GM23338 (cell line): ENCODE data around the gene PDZD11. TPM values are rescaled to one million over a fixed set of nuclear protein-coding genes. Genes with fewer than 3 reads are reported as not detected.

Experiments
- ATAC-seq: fragments of 200-7000 bp; cut with Tn5 transposase; 3 replicates; pipeline ENCODE4 v1.9.1; 2020
- DNase-seq: peaks from one replicate; pipeline ENCODE4 v3.0.0-alpha.2; 2015; ENCODE audit warnings: low spot score
- H2AFZ ChIP-seq: fragments of 200-600 bp; sonication (generic); 2 replicates; pipeline ENCODE4 v1.8.0; 2016; ENCODE audit warnings: antibody characterized with exemption, mild to moderate bottlenecking, moderate library complexity
- H3F3A ChIP-seq: fragments of 200-600 bp; sonication (generic); replicated peaks from 2 replicates; pipeline ENCODE4 v1.8.0; 2017; ENCODE audit warnings: antibody characterized with exemption, mixed run types, low read depth
- H3K27ac ChIP-seq: fragments of 200-600 bp; sonication (generic); 2 replicates; pipeline ENCODE4 v1.6.1; 2016; ENCODE audit warnings: low read depth
- H3K27me3 ChIP-seq: fragments of 200-600 bp; sonication (generic); 2 replicates; pipeline ENCODE4 v1.8.0; 2016; ENCODE audit warnings: mild to moderate bottlenecking, mixed run types, moderate library complexity; ENCODE audit not compliant: insufficient read depth
- H3K36me3 ChIP-seq: fragments of 200-600 bp; sonication (generic); 2 replicates; pipeline ENCODE4 v1.8.0; 2016; ENCODE audit warnings: mild to moderate bottlenecking; ENCODE audit not compliant: insufficient read depth
- H3K4me1 ChIP-seq: fragments of 200-600 bp; sonication (generic); 2 replicates; pipeline ENCODE4 v1.8.0; 2016; ENCODE audit warnings: mild to moderate bottlenecking, moderate library complexity; ENCODE audit not compliant: insufficient read depth
- H3K4me2 ChIP-seq: fragments of 200-600 bp; sonication (generic); 2 replicates; pipeline ENCODE4 v1.7.1; 2017; ENCODE audit warnings: mixed run types
- H3K4me3 ChIP-seq: fragments of 200-600 bp; sonication (generic); 2 replicates; pipeline ENCODE4 v1.6.1; 2016; ENCODE audit warnings: mixed run types
- H3K79me2 ChIP-seq: fragments of 200-600 bp; sonication (generic); replicated peaks from 2 replicates; pipeline ENCODE4 v1.8.0; 2017; ENCODE audit warnings: mild to moderate bottlenecking; ENCODE audit not compliant: insufficient read depth
- H3K9me2 ChIP-seq: fragments of 200-600 bp; sonication (generic); 2 replicates; pipeline ENCODE4 v1.8.0; 2017; ENCODE audit not compliant: insufficient read depth
- H4K20me1 ChIP-seq: fragments of 200-600 bp; sonication (generic); replicated peaks from 2 replicates; pipeline ENCODE4 v1.8.0; 2017; ENCODE audit warnings: mild to moderate bottlenecking; ENCODE audit not compliant: insufficient read depth
- H3K27ac Mint-ChIP-seq: 2 replicates; pipeline ENCODE4 v1.8.0; 2020; ENCODE audit warnings: inconsistent platforms, mild to moderate bottlenecking, moderate library complexity, mixed read lengths
- H3K27me3 Mint-ChIP-seq: 3 replicates; pipeline ENCODE4 v1.8.0; 2022; ENCODE audit warnings: low read depth, mild to moderate bottlenecking, moderate library complexity, mixed read lengths, inconsistent platforms; ENCODE audit not compliant: insufficient read depth, poor library complexity
- H3K36me3 Mint-ChIP-seq: 3 replicates; pipeline ENCODE4 v1.8.0; 2021; ENCODE audit warnings: low read depth, mild to moderate bottlenecking, inconsistent platforms, moderate library complexity, mixed read lengths
- H3K4me1 Mint-ChIP-seq: 3 replicates; pipeline ENCODE4 v1.8.0; 2020; ENCODE audit warnings: mild to moderate bottlenecking, inconsistent platforms, mixed read lengths
- H3K4me3 Mint-ChIP-seq: 3 replicates; pipeline ENCODE4 v1.8.0; 2021; ENCODE audit warnings: moderate library complexity, mild to moderate bottlenecking, inconsistent platforms, mixed read lengths
- H3K9me3 Mint-ChIP-seq: 3 replicates; pipeline ENCODE4 v1.8.0; 2020; ENCODE audit warnings: moderate library complexity, mild to moderate bottlenecking, inconsistent platforms, mixed read lengths
- CREB1 ChIP-seq: fragments of 250-450 bp; sonication (Bioruptor Pico); IDR thresholded peaks from 2 replicates; pipeline ENCODE4 v1.5.0; 2020; ENCODE audit warnings: low read depth, mild to moderate bottlenecking, moderate library complexity
- CTCF ChIP-seq, 2 experiments: fragments of 200-600 bp in 1 of 2; sonication (generic) in 1 of 2; conservative IDR thresholded peaks; 2 replicates each; pipeline versions ENCODE4 v1.5.1 to v1.6.1; 2016 to 2017; ENCODE audit warnings: antibody characterized with exemption in 2 of 2, low read depth in 2 of 2, mild to moderate bottlenecking in 2 of 2, moderate library complexity in 1 of 2
- ETS1 ChIP-seq: IDR thresholded peaks from 2 replicates; pipeline ENCODE4 v1.6.1; 2016; ENCODE audit warnings: antibody characterized with exemption
- EZH2 ChIP-seq: fragments of 200-600 bp; sonication (generic); IDR thresholded peaks from one replicate; pipeline ENCODE4 v1.8.0; 2017; ENCODE audit warnings: antibody characterized with exemption, mild to moderate bottlenecking, low read depth; ENCODE audit not compliant: unreplicated experiment
- EZH2phosphoT487 ChIP-seq: fragments of 200-600 bp; sonication (generic); IDR thresholded peaks from one replicate; pipeline ENCODE4 v1.8.1; 2018; ENCODE audit warnings: antibody characterized with exemption; ENCODE audit not compliant: unreplicated experiment
- JUNB ChIP-seq: IDR thresholded peaks from one replicate; pipeline ENCODE4 v1.6.1; 2016; ENCODE audit warnings: antibody characterized with exemption; ENCODE audit not compliant: unreplicated experiment
- NANOG ChIP-seq: IDR thresholded peaks from 2 replicates; pipeline ENCODE4 v1.6.1; 2016; ENCODE audit warnings: antibody characterized with exemption, borderline replicate concordance
- POLR2AphosphoS5 ChIP-seq: IDR thresholded peaks from 2 replicates; pipeline ENCODE4 v1.6.1; 2016; ENCODE audit warnings: antibody characterized with exemption, low read depth
- REST ChIP-seq: IDR thresholded peaks from one replicate; pipeline ENCODE4 v1.6.1; 2018; ENCODE audit warnings: antibody characterized with exemption; ENCODE audit not compliant: unreplicated experiment
- STAT1 ChIP-seq: IDR thresholded peaks from one replicate; pipeline ENCODE4 v1.6.1; 2016; ENCODE audit warnings: antibody characterized with exemption; ENCODE audit not compliant: unreplicated experiment
- ZNF114 ChIP-seq: fragments of 250-450 bp; sonication (Bioruptor Pico); IDR thresholded peaks from 2 replicates; pipeline ENCODE4 v1.5.0; 2020; ENCODE audit warnings: mild to moderate bottlenecking, moderate library complexity
- ZNF331 ChIP-seq: fragments of 250-450 bp; sonication (Bioruptor Pico); IDR thresholded peaks from 2 replicates; pipeline ENCODE4 v1.5.0; 2020; ENCODE audit warnings: low read depth, mild to moderate bottlenecking, moderate library complexity
- ZNF462 ChIP-seq: fragments of 250-450 bp; sonication (Bioruptor Pico); IDR thresholded peaks from 2 replicates; pipeline ENCODE4 v1.5.0; 2020; ENCODE audit warnings: mild to moderate bottlenecking, moderate library complexity
- polyA plus RNA-seq: library from polyadenylated mRNA; unstranded; fragments of >200 nt; fragmentation: Nextera tagmentation; extraction: Ambion mirVana; gene quantifications from 2 replicates; pipeline ENCODE4 v1.2.1, GENCODE V29; 2016
- total RNA-seq: library from RNA; depleted of rRNA; stranded (reverse); fragments of >200 nt; shearing (Covaris generic); gene quantifications from 2 replicates; pipeline ENCODE4 v1.2.3, GENCODE V29; 2014

The PDZD11 gene
- total and polyA plus RNA-seq, 2 experiments from 2014 or later: 30.2 to 67.6 TPM

DNA sequence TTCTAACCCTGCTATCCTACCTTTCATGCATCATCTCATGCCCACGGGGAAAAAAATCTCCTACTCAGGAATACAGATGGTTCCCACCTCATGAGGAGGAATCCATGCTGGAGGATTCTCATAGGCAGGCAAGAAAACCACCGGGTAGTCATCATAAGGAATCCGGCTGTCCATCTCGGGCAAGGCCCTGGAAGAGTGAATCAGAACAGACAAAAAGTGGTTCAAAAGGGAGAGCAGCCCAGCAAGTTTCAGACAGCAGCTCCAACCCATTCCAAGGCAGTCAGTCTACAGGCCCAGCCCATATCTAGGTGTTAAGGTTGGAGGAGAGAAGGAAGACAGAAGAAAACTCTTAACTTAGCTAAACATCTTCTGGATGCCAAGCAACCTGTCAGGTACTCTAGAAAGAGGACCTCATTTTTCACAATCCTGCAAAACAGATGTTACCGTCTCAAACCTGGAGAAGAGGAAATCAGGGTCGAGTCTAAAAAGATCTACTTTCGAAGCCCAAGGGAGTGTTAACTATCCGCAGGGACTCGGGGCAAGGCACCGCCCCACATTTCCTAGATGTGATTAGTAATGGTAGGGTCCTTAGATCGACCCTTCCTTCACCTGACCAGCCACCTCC, 447 bp downstream of the PDZD11 start:
- Histone ChIP-seq H3K4me3 (peak overlapping the region; percentile 73), H3K4me2 (peak overlapping the region; percentile 84), H3K4me1 (peaks cover 9% of the 10 kb centered on the region), H2AFZ (peak overlapping the region; percentile 80; the same call in 1 of the 2 replicates), H3K9me2 (no peaks in the 10 kb centered on the region), H3K36me3 (peaks cover 5% of the 10 kb centered on the region; the same call in 1 of the 2 replicates), H3F3A (no peaks in the 10 kb centered on the region), H4K20me1 (no peaks in the 10 kb centered on the region), H3K27me3 (no peaks in the 10 kb centered on the region), H3K27ac (no peak overlapping the region), H3K79me2 (peaks cover 23% of the 10 kb centered on the region)
- DNase-seq: no peak
- H3K27ac Mint-ChIP-seq: no peak overlapping the region
- H3K27me3 Mint-ChIP-seq: no peaks in the 10 kb centered on the region
- peak overlapping the region; percentile 96 for H3K4me3 Mint-ChIP-seq
- TF ChIP-seq CREB1 (CRISPR knock-in tag): no peak
- TF ChIP-seq STAT1: no peak
- TF ChIP-seq ZNF462 (CRISPR knock-in tag): no peak
- no peak for TF ChIP-seq ETS1
- no peak for TF ChIP-seq REST
- no peak for TF ChIP-seq CTCF (conservative IDR thresholded peaks at IDR 0.05; ENCODE audit: low read depth in 2 of 2)
- no peak for TF ChIP-seq EZH2
- TF ChIP-seq POLR2AphosphoS5: no peak
- no peak for TF ChIP-seq JUNB
- no peak for TF ChIP-seq EZH2phosphoT487
- no peak for TF ChIP-seq NANOG
- no peak for TF ChIP-seq ZNF331
- TF ChIP-seq ZNF114 (CRISPR knock-in tag): no peak
- H3K36me3 Mint-ChIP-seq: peaks cover 11% of the 10 kb centered on the region; the same call in 2 of the 3 replicates
- ATAC-seq: no peak
- H3K9me3 Mint-ChIP-seq: no peaks in the 10 kb centered on the region; the same call in 2 of the 3 replicates
- peaks cover 5% of the 10 kb centered on the region; the same call in 2 of the 3 replicates for H3K4me1 Mint-ChIP-seq
